GM23248 (cell line): ENCODE data around the gene RASA3. TPM values are rescaled to one million over a fixed set of nuclear protein-coding genes. Genes with fewer than 3 reads are reported as not detected.
A peak's percentile ranks its signal among the peaks of the same experiment; 100 is the strongest.

ENCODE experiments used
- DNase-seq: peaks from one replicate; pipeline ENCODE4 v3.0.0-alpha.2; 2015
- H2AFZ ChIP-seq: fragments of 200-600 bp; sonication (generic); 2 replicates; pipeline ENCODE4 v1.6.1; 2016; ENCODE audit warnings: antibody characterized with exemption
- H3F3A ChIP-seq: fragments of 200-600 bp; sonication (generic); 2 replicates; pipeline ENCODE4 v1.6.1; 2016; ENCODE audit warnings: mild to moderate bottlenecking, antibody characterized with exemption, mixed run types; ENCODE audit not compliant: insufficient read depth
- H3K27ac ChIP-seq: fragments of 200-600 bp; sonication (generic); 2 replicates; pipeline ENCODE4 v1.5.1; 2016; ENCODE audit warnings: mild to moderate bottlenecking
- H3K27me3 ChIP-seq: fragments of 200-600 bp; sonication (generic); replicated peaks from 2 replicates; pipeline ENCODE4 v1.6.1; 2016; ENCODE audit warnings: mild to moderate bottlenecking; ENCODE audit not compliant: insufficient read depth
- H3K36me3 ChIP-seq: fragments of 200-600 bp; sonication (generic); 2 replicates; pipeline ENCODE4 v1.6.1; 2016; ENCODE audit warnings: low read depth, mild to moderate bottlenecking
- H3K4me1 ChIP-seq: fragments of 200-600 bp; sonication (generic); 2 replicates; pipeline ENCODE4 v1.6.1; 2016; ENCODE audit warnings: mild to moderate bottlenecking; ENCODE audit not compliant: insufficient read depth
- H3K4me2 ChIP-seq: fragments of 200-600 bp; sonication (generic); one replicate; pipeline ENCODE4 v1.6.1; 2016; ENCODE audit warnings: mild to moderate bottlenecking; ENCODE audit not compliant: unreplicated experiment
- H3K4me3 ChIP-seq: fragments of 200-600 bp; sonication (generic); 2 replicates; pipeline ENCODE4 v1.5.1; 2016; ENCODE audit warnings: mild to moderate bottlenecking
- H3K79me2 ChIP-seq: fragments of 200-600 bp; sonication (generic); 2 replicates; pipeline ENCODE4 v1.6.1; 2016; ENCODE audit warnings: mild to moderate bottlenecking; ENCODE audit not compliant: insufficient read depth
- H3K9ac ChIP-seq: fragments of 200-600 bp; sonication (generic); 2 replicates; pipeline ENCODE4 v1.6.1; 2016; ENCODE audit warnings: mild to moderate bottlenecking
- H3K9me2 ChIP-seq: fragments of 200-600 bp; sonication (generic); 2 replicates; pipeline ENCODE4 v1.6.1; 2016; ENCODE audit warnings: mixed run types, mild to moderate bottlenecking, moderate library complexity; ENCODE audit not compliant: insufficient read depth
- H3K9me3 ChIP-seq: fragments of 200-600 bp; sonication (generic); one replicate; pipeline ENCODE4 v1.6.1; 2017; ENCODE audit warnings: low read depth
- H4K20me1 ChIP-seq: fragments of 200-600 bp; sonication (generic); 2 replicates; pipeline ENCODE4 v1.6.0; 2016; ENCODE audit not compliant: insufficient read depth
- EZH2 ChIP-seq: fragments of 200-600 bp; sonication (generic); IDR thresholded peaks from 2 replicates; pipeline ENCODE4 v1.6.1; 2018; ENCODE audit warnings: antibody characterized with exemption, mild to moderate bottlenecking; ENCODE audit not compliant: insufficient read depth, poor library complexity, severe bottlenecking
- EZH2phosphoT487 ChIP-seq: fragments of 200-600 bp; sonication (generic); IDR thresholded peaks from 2 replicates; pipeline ENCODE4 v1.6.1; 2018; ENCODE audit warnings: antibody characterized with exemption, moderate library complexity, mild to moderate bottlenecking, low read depth; ENCODE audit not compliant: insufficient read depth
- WGBS, 2 experiments: methylation state at CpG; one replicate each; pipeline ENCODE4 v1.1.6; 2015 to 2017; ENCODE audit warnings: low lambda C conversion rate in 2 of 2, low coverage in 1 of 2; ENCODE audit errors: missing lambda C conversion rate in 2 of 2; 5-methylcytosine and 5-hydroxymethylcytosine counted together
- in situ Hi-C: fragments of 300-500 bp; cut with MboI; formaldehyde crosslinking; loops from 2 replicates; pipeline ENCODE4 v1.15.0; 2020
- polyA plus RNA-seq: library from polyadenylated mRNA; unstranded; fragments of >200 nt; fragmentation: Nextera tagmentation; extraction: Ambion mirVana; gene quantifications from 2 replicates; pipeline ENCODE4 v1.2.1, GENCODE V29; 2016
- total RNA-seq: library from RNA; depleted of rRNA; stranded (reverse); fragments of >200 nt; shearing (Covaris generic); gene quantifications from 2 replicates; pipeline ENCODE4 v1.2.3, GENCODE V29; 2014

RASA3 gene
- total and polyA plus RNA-seq, 2 experiments from 2014 or later, result 34.3 to 36.7 TPM

GRCh38 chr13:114125589-114125988 is 6.8 kb downstream of the RASA3 start:
- H3K27ac ChIP-seq, result 0 out of 2 replicates have a peak overlapping the region, but pooled peaks have one; percentile 30
- no peaks in the 10 kb centered on the region for H4K20me1 ChIP-seq
- 97% methylated on average over 15 to 19 of the region's 19 CpGs for WGBS, 2 experiments

GRCh38 chr13:114124921-114125320 is 7.5 kb downstream of the RASA3 start:
- TF ChIP-seq EZH2, result no peak
- no peak for TF ChIP-seq EZH2phosphoT487
- 57 to 60% methylated on average over 9 of the region's 9 CpGs for WGBS, 2 experiments
- DNase-seq, result peak; percentile 86
- no peak overlapping the region for H3K9ac ChIP-seq
- peaks cover 30% of the 10 kb centered on the region for H3K4me1 ChIP-seq
- H3K36me3 ChIP-seq, result no peaks in the 10 kb centered on the region
- H2AFZ ChIP-seq, result no peak overlapping the region
- H3K4me3 ChIP-seq, result no peak overlapping the region
- no peaks in the 10 kb centered on the region for H3K9me2 ChIP-seq
- peak overlapping the region; percentile 30 for H3K27ac ChIP-seq
- H3F3A ChIP-seq, result peaks cover 27% of the 10 kb centered on the region
- no peaks in the 10 kb centered on the region for H4K20me1 ChIP-seq
- in situ Hi-C loops, result no loop called here
- no peaks in the 10 kb centered on the region for H3K27me3 ChIP-seq
- H3K4me2 ChIP-seq, result no peak overlapping the region
- peaks cover 95% of the 10 kb centered on the region for H3K79me2 ChIP-seq
- H3K9me3 ChIP-seq, result no peaks in the 10 kb centered on the region

More at GRCh38 chr13:114125589-114125988, 6.8 kb downstream of the RASA3 start:
- no peak for TF ChIP-seq EZH2phosphoT487
- TF ChIP-seq EZH2, result no peak
- Histone ChIP-seq H3K9me3 (no peaks in the 10 kb centered on the region), H3K4me1 (peaks cover 33% of the 10 kb centered on the region), H3F3A (peaks cover 34% of the 10 kb centered on the region), H3K9ac (no peak overlapping the region), H3K79me2 (peaks cover 98% of the 10 kb centered on the region), H3K4me2 (no peak overlapping the region), H3K4me3 (no peak overlapping the region), H3K36me3 (no peaks in the 10 kb centered on the region), H3K27me3 (no peaks in the 10 kb centered on the region), H2AFZ (no peak overlapping the region), H3K9me2 (no peaks in the 10 kb centered on the region)
- in situ Hi-C loops, result no loop called here
- DNase-seq, result no peak

- peaks cover 22% of the 10 kb centered on the region for H3F3A ChIP-seq
- H3K27ac ChIP-seq, result peak overlapping the region; percentile 30
- 87 to 90% methylated on average over 18 of the region's 18 CpGs for WGBS, 2 experiments
- no peak for DNase-seq
- H3K36me3 ChIP-seq, result no peaks in the 10 kb centered on the region
- no peak overlapping the region for H2AFZ ChIP-seq
- H3K9me3 ChIP-seq, result no peaks in the 10 kb centered on the region
- TF ChIP-seq EZH2, result no peak
- no peak for TF ChIP-seq EZH2phosphoT487
- peaks cover 25% of the 10 kb centered on the region for H3K4me1 ChIP-seq
- in situ Hi-C loops, result no loop called here
- H3K27me3 ChIP-seq, result no peaks in the 10 kb centered on the region
- H3K9me2 ChIP-seq, result no peaks in the 10 kb centered on the region
- H3K4me3 ChIP-seq, result no peak overlapping the region
- no peaks in the 10 kb centered on the region for H4K20me1 ChIP-seq
- H3K9ac ChIP-seq, result no peak overlapping the region
- H3K79me2 ChIP-seq, result peaks cover 94% of the 10 kb centered on the region
- no peak overlapping the region for H3K4me2 ChIP-seq
These were observed 8.0 kb downstream of the RASA3 start for GRCh38 chr13:114124431-114124830.

- H3F3A ChIP-seq, result peaks cover 19% of the 10 kb centered on the region
- DNase-seq, result no peak
- WGBS, 2 experiments, result 96 to 98% methylated on average over 14 of the region's 14 CpGs
- H2AFZ ChIP-seq, result no peak overlapping the region
- in situ Hi-C loops, result no loop called here
- TF ChIP-seq EZH2, result no peak
- no peak for TF ChIP-seq EZH2phosphoT487
- no peak overlapping the region for H3K4me2 ChIP-seq
- H3K4me3 ChIP-seq, result no peak overlapping the region
- H3K9me3 ChIP-seq, result no peaks in the 10 kb centered on the region
- H3K27ac ChIP-seq, result no peak overlapping the region
- H3K9ac ChIP-seq, result no peak overlapping the region
- no peaks in the 10 kb centered on the region for H3K27me3 ChIP-seq
- peaks cover 21% of the 10 kb centered on the region; the same call in 1 of the 2 replicates for H3K4me1 ChIP-seq
- H3K9me2 ChIP-seq, result no peaks in the 10 kb centered on the region
- peaks cover 89% of the 10 kb centered on the region for H3K79me2 ChIP-seq
- H3K36me3 ChIP-seq, result no peaks in the 10 kb centered on the region
- no peaks in the 10 kb centered on the region for H4K20me1 ChIP-seq
These were observed 8.5 kb downstream of the RASA3 start for GRCh38 chr13:114123876-114124275.

- WGBS, 2 experiments, result 74 to 83% methylated on average over 17 of the region's 17 CpGs
- no peak overlapping the region for H3K4me3 ChIP-seq
- no peaks in the 10 kb centered on the region for H4K20me1 ChIP-seq
- peaks cover 21% of the 10 kb centered on the region for H3K4me1 ChIP-seq
- H2AFZ ChIP-seq, result no peak overlapping the region
- H3K9me3 ChIP-seq, result no peaks in the 10 kb centered on the region
- H3F3A ChIP-seq, result peaks cover 22% of the 10 kb centered on the region
- no peak overlapping the region for H3K27ac ChIP-seq
- TF ChIP-seq EZH2phosphoT487 (no peak), EZH2 (no peak)
- no peaks in the 10 kb centered on the region for H3K27me3 ChIP-seq
- in situ Hi-C loops, result no loop called here
- no peaks in the 10 kb centered on the region for H3K9me2 ChIP-seq
- H3K4me2 ChIP-seq, result no peak overlapping the region
- no peaks in the 10 kb centered on the region for H3K36me3 ChIP-seq
- DNase-seq, result no peak
- H3K79me2 ChIP-seq, result peaks cover 84% of the 10 kb centered on the region
- H3K9ac ChIP-seq, result no peak overlapping the region
These were observed 9.0 kb downstream of the RASA3 start for GRCh38 chr13:114123448-114123847.
